ENCODE results near the gene FAM20C.

Gene FAM20C

GRCh38 chr7:302054-302992 lies 110.0 kb downstream of the FAM20C start:
- H3K9ac ChIP-seq (ENCODE audit: low read length): no peak overlapping the region
- TF ChIP-seq CTCF (IDR thresholded peaks at IDR 0.05; ENCODE audit: low read depth, low read length) (no peak), EZH2phosphoT487 (IDR thresholded peaks at IDR 0.05; ENCODE audit: low read depth) (no peak)
- H3K4me3 ChIP-seq (ENCODE audit: low read length): no peak overlapping the region
- H3K27ac ChIP-seq (ENCODE audit: low read length): no peak overlapping the region
- H3K27me3 ChIP-seq (ENCODE audit: low read depth, low read length): no peaks in the 10 kb centered on the region
- no peak overlapping the region for H3K4me2 ChIP-seq (ENCODE audit: low read length)
- H4K20me1 ChIP-seq (ENCODE audit: insufficient read depth, low read length): no peaks in the 10 kb centered on the region
- no peaks in the 10 kb centered on the region for H3K9me3 ChIP-seq (ENCODE audit: insufficient read depth, low read length)
- no peaks in the 10 kb centered on the region for H3K36me3 ChIP-seq (replicated peaks; ENCODE audit: low read depth, low read length)
- no peaks in the 10 kb centered on the region for H3K4me1 ChIP-seq (ENCODE audit: low read length)
- H3K79me2 ChIP-seq (ENCODE audit: low read length): no peaks in the 10 kb centered on the region
- no peak overlapping the region for H2AFZ ChIP-seq (ENCODE audit: low read depth, low read length)

- H3K4me3 ChIP-seq (ENCODE audit: low read length): no peak overlapping the region
- H3K79me2 ChIP-seq (ENCODE audit: low read length): no peaks in the 10 kb centered on the region
- no peak overlapping the region for H3K9ac ChIP-seq (ENCODE audit: low read length)
- no peak for TF ChIP-seq EZH2phosphoT487 (IDR thresholded peaks at IDR 0.05; ENCODE audit: low read depth)
- TF ChIP-seq CTCF (IDR thresholded peaks at IDR 0.05; ENCODE audit: low read depth, low read length): no peak
- H3K36me3 ChIP-seq (replicated peaks; ENCODE audit: low read depth, low read length): no peaks in the 10 kb centered on the region
- no peaks in the 10 kb centered on the region for H4K20me1 ChIP-seq (ENCODE audit: insufficient read depth, low read length)
- H3K27me3 ChIP-seq (ENCODE audit: low read depth, low read length): no peaks in the 10 kb centered on the region
- no peaks in the 10 kb centered on the region for H3K4me1 ChIP-seq (ENCODE audit: low read length)
- no peak overlapping the region for H3K27ac ChIP-seq (ENCODE audit: low read length)
- H2AFZ ChIP-seq (ENCODE audit: low read depth, low read length): no peak overlapping the region
- H3K9me3 ChIP-seq (ENCODE audit: insufficient read depth, low read length): no peaks in the 10 kb centered on the region
- H3K4me2 ChIP-seq (ENCODE audit: low read length): no peak overlapping the region
Observed at GRCh38 chr7:303425-303824, 111.1 kb downstream of the FAM20C start.

GRCh38 chr7:303884-304573 lies 111.7 kb downstream of the FAM20C start:
- Histone ChIP-seq H4K20me1 (ENCODE audit: insufficient read depth, low read length) (no peaks in the 10 kb centered on the region), H3K4me1 (ENCODE audit: low read length) (no peaks in the 10 kb centered on the region), H3K79me2 (ENCODE audit: low read length) (no peaks in the 10 kb centered on the region), H3K27me3 (ENCODE audit: low read depth, low read length) (no peaks in the 10 kb centered on the region), H3K4me2 (ENCODE audit: low read length) (no peak overlapping the region), H3K4me3 (ENCODE audit: low read length) (no peak overlapping the region), H3K9me3 (ENCODE audit: insufficient read depth, low read length) (no peaks in the 10 kb centered on the region), H3K27ac (ENCODE audit: low read length) (no peak overlapping the region), H3K9ac (ENCODE audit: low read length) (no peak overlapping the region), H2AFZ (ENCODE audit: low read depth, low read length) (no peak overlapping the region), H3K36me3 (replicated peaks; ENCODE audit: low read depth, low read length) (no peaks in the 10 kb centered on the region)
- TF ChIP-seq CTCF (IDR thresholded peaks at IDR 0.05; ENCODE audit: low read depth, low read length) (no peak), EZH2phosphoT487 (IDR thresholded peaks at IDR 0.05; ENCODE audit: low read depth) (no peak)
